ENCODE data around the gene LGALSL.
"Not testable (repeated sequence)": the region's sequence is repeated elsewhere in the genome, so short reads cannot be mapped to it uniquely, and the experiment has no call there.

LGALSL gene

DNA sequence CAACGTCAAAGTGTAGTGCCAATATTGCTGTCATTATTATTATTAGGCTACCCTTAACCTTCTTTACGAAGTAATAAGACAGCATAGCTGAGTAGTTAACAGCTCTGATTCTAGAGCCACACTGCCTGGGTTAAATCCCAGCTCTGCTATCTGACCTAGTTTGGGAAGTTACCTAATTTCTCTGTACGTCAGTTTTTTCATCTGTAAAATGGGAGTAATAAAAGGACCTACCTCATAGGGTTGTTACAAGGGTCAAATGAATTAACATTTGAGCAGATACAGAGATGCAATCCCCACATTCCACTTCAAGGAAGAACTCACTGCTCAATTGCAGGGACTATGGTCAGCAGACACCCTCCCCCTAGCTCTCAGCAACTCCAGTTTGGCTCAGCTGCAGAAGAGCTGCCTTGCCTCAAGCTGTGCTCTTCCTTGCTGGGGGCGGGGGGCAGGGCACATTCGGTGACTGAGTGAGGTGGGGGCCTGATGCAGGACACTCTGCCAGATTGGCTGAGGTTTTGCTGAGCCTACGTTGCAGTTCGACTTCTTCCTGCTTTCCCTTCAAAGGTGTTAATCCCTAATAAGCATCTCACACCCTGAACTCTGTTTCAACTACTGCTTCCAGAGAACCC lies 11.0 kb upstream of the LGALSL start:
- no peak for DNase-seq (ENCODE audit: low spot score)

DNA sequence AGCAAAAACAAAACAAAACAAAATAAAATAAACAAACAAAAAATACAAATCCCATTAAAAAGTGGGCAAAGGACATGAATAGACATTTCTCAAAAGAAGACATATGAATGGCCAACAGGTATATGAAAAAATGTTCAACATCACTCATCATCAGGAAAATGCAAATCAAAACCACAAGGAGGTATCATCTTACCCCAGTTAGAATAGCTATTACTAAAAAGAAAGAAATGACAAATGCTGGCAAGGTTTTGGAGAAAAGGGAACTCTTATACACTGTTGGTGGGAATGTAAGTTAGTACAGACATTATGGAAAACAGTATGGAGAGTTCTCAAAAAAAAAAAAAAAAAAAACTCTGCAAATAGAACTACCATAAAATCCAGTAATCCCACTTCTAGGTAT lies 8.0 kb upstream of the LGALSL start:
- not testable (repeated sequence) for DNase-seq (ENCODE audit: low spot score)

DNA sequence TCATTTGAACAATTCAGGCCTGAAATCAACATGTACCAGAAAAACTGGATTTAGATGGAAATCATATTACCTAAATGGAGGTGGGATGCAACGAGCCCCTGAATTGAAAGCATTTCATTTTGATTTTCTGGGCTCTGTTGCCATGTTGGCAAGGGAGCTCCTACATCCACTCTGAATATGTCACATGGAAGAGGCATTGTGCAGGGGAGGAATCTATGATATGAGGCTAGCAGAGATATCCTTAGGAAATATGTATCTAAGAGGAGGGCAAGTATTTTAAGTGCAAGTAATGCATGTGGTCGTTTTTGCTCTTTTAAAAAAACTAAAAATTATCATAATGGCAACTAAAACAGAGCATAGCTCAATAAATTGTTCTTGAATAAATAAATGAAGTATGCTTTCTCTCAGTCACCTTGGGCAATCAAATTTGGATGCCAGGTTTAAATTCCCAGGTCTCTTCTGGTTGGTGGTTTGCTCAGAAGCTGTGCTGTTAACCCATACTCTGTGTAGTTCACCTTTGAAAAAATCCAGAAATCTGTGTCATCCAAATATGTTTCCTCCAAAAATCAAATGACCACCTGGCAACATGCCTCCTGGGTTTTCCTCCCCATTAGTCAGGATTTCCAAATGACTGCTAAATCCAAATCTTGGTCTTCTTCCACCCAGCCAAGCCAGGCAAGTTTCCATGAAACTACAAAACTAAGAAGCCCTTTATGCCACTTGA lies 6.5 kb upstream of the LGALSL start:
- no peak for DNase-seq (ENCODE audit: low spot score)

DNA sequence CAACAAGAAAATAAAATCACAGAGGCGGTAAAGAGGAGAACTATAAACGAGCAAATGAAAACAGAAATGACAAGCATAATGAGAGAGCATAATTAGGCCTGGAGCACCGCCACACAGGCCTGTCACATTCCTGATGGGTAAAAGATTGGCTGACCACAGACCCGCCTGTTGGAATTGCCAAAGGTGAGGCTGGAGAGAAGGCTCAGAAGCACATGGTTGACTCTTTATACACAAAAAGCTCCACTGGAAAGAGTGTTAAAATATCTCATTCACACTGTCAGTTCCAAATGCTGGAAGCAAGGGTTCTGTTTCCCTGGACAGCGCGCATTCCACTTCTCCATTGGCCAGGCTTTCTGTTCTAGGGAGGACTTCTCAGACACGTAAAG lies 5.9 kb upstream of the LGALSL start:
- peak; percentile 54 for DNase-seq (ENCODE audit: low spot score)

DNA sequence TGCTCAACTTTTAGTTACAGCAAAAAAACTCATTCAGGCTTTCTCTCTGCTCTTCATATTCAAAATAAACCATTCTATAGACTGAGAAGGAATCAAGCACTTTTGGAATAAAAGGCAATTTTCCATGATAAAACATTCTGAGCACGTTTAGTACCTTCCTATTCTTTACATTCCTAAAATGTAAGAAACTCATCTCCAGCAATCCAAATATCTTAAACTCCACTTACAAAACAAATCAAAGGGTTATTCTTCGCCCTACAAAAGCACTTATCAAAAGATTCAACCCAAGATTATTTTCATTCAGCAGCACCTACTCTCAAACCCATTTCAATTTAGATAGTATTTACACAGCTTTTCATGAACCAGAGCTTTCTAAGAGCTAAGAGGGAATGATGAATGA lies 2.9 kb upstream of the LGALSL start:
- DNase-seq (ENCODE audit: low spot score): no peak

DNA sequence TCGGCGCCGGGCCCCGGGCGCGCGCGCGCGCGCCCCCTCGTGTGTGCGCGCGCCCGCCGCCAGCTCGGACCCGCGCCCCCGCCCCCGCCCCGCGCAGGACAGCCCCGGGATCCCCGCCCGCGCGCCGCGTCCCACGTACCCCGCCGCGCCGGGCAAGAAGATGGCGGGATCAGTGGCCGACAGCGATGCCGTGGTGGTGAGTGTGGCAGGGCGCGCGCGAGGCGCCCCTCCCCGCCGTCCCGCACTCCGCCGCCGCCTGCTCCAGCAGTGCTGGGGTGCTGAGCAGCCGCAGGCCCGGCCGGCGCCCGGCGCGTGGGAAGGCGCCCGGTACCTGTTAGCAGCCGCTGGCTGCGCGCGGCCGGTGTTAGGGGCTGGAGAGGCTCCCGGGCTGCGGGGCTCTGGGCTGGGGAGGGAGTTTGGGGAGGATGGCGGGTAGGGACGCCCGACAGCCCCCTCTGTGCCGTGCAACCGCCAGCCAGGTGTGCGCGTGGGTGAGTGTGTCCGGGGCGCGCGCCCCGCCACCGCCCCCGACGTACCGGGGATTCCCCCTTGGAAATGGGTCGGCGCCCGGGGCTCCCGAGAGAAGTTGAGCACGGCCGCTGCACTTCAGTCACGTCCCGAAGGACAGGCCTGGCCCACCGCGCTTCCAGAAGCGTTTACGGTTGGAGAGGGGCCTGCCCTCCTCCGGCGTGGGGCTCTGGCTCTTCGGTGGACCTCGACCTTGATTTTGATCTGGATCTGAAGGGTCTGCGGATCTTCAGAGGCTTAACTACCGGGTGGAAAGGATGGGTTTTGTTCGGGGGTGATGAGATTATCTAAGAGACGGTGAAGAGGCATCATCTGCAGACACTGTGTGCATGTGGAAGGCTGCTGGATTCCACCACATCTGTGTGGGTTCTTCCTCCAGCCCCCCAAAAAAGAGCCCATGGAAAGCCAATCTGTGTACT lies 697 bp downstream of the LGALSL start:
- DNase-seq (ENCODE audit: low spot score): peak; percentile 70

DNA sequence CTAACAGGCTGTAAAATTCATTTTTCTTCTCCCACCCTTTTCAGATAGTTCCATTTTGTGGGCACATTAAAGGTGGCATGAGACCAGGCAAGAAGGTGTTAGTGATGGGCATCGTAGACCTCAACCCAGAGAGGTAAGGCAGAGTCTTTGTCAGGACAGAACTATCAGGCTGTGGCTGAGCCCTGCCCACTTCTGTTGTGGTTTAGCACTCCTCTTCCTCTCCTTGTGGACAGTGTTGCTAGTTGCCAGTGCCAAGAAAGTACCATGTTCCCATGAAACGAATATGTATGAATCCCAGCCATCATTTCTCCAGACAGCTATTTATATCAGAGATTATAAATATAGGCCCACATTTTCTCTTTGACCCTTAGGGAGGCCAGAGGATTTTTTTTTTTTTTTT lies 1.6 kb downstream of the LGALSL start:
- peak; percentile 44 for DNase-seq (ENCODE audit: low spot score)

DNA sequence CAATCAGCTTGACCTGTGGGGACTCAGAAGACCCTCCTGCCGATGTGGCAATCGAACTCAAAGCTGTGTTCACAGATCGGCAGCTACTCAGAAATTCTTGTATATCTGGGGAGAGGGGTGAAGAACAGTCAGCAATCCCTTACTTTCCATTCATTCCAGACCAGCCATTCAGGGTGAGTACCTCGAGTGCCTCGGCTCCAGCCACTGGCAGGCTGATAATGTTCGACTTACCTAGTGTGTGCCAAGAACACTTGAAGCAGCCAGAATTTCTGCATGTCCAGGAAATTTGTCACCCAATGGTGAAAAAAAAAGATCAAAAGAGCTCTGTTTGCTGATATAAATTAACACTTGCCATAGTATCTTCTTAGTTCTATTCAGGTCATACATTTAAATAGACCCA lies 2.3 kb downstream of the LGALSL start:
- DNase-seq (ENCODE audit: low spot score): no peak

DNA sequence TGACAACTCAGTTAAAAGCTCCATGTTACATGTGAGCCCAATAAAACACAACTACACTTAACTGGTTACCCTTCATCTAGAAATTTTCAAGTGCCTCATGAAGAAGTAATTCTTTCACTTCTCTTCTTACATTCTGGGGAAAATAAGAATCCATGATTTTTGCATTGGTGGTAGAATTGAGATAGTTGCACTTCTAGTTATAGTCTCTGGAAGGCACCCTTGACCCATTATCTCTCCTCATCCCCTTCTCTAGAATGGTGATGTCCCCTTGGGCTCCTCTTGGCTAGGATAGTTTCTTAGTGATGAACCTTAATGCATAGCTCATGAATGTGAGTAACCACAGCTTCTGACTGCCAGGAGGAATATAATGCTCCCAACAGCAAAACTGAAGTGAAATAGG lies 3.6 kb downstream of the LGALSL start:
- no peak for DNase-seq (ENCODE audit: low spot score)

DNA sequence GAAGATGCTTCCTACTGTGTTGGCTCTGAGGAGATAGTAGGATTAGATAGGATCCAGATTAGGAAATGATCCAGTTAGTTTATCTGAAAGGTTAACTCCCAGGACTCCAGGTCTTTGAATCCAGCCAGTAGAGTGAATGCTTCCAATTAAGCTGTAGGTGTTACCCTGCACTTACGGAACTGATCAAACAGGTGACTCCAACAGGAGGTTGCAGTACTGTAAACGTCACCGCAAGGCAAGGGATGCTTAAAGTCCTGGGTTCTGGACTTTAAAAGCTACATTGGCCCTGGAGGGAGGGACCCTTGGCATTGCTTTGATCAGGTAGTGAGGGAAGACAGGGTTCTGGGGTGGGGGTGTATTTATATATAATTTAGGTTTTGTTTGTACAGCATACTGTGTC lies 5.6 kb downstream of the LGALSL start:
- no peak for DNase-seq (ENCODE audit: low spot score)

DNA sequence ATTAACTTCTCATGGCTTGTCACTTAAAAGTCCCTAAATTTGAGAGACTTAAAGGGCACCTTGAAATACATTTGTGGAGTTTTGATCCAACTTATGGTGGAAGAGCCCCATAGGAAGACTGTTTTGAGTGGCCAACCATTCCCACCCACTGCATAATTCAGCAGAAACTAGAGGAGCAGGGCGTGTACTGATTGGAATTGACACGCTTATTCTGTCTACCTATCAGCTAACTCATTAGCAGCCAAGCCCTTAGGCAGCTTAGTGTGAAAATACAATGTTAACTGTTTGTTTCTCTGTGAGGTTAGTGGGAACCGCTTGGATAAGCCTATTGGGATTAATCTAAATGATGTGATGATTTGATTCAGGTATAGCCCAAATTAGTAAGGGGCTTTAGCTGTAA lies 6.4 kb downstream of the LGALSL start:
- DNase-seq (ENCODE audit: low spot score): no peak

DNA sequence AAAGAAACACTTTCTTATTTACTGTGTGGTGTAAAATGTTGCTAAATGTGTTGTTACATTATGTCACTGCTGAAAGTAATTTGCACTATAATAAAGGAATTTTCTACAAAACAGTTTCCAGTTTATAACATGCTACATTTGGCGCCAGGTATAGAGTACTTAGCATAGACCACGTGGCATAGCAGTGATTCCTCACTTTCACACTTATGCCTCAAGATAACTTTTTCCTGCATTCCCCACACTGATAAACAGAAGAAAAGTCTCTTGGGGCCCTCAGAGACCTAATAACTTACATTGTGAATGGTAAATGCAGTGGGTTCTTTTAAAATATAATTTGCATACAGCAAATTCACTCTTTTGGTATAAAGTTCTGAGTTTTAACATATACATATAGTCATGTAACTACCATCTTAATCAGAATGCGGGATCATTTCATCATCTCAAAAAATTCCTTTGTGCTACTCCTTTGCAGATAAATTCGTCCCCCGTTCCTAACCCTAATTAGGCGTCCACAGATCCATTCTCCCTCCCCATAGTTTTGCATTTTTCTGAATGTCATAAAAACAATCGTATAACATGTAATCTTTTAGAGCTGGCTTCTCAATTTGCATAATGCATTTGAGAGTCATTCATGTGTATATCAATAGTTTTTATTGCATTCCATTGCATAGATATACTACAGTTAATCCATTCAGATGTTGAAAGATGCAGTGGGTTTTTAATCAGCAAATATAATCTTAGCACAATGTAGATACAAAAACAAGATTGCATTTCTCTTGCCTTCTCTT lies 7.5 kb downstream of the LGALSL start:
- no peak for DNase-seq (ENCODE audit: low spot score)

DNA sequence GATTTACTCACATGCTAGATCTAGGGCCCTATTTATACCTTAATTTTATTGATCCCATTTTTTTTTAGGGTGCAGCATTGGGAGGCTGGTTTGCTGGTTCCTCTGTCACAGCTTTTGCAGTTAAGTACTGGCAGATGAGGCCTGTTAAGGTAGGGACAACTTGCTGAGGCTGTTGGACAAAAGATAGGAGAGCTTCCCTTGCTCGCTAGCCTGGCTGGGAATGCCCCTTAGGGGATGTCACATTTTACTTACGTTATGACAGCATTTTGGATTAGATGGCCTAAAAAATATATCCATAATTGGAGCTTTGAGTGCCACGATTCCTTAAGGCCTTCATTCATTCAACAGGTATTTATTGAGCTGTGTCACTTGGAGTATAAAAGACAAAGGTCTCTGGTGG lies 8.2 kb downstream of the LGALSL start:
- no peak for DNase-seq (ENCODE audit: low spot score)

DNA sequence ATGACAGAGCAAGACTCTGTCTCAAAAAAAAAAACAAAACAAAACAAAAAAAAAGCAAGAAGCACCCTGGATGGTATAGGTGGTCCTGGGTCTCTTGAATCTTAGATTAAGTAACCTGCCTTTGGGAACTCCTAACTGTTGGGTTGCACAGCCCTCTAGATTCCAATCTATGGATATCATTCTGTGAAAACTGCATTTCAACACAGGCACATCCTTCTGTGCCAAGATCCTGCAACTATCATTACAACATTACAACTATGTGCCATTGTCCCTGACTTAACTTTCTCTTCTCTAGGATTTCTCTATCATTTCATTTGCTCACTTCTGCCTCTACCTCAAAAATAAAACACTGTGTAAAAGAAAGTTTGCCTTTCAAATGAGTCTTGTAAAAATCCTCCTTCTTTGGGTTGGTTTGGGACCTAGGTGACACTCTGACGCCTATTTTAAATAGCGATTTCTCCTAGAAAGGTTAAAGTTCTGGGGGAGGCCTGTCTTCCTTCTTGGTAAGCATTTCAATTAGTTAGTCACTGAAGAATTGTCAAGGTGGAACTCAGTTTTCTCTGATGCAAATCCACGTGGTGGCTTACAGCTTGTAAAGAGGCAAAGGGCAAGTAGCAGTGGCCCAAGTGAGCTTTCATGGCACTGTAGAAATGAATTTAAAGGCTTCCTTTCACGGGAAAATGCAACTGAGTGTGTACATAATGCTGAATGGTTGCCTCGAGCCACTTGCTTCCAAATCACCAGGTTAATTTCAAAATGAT lies 9.2 kb downstream of the LGALSL start:
- DNase-seq (ENCODE audit: low spot score): no peak

DNA sequence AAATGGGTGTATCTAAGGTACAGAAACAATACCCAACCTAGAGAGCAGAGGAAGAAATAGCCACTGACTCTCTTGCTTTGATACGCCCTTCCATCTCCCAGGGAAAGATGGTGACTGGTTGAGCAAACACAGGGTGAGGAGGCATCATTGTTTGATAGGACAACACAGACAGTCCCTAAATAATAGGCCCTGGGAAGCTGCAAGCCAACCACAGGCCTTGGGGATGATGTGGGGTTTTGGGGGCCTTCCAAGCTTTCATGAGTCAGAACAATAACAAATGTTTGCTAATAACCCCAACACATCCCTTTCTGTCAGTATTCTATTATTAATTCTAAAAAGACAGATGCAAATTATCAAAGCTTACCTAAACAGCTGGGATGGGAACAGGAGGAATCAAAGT lies 9.8 kb downstream of the LGALSL start:
- DNase-seq (ENCODE audit: low spot score): peak; percentile 50

DNA sequence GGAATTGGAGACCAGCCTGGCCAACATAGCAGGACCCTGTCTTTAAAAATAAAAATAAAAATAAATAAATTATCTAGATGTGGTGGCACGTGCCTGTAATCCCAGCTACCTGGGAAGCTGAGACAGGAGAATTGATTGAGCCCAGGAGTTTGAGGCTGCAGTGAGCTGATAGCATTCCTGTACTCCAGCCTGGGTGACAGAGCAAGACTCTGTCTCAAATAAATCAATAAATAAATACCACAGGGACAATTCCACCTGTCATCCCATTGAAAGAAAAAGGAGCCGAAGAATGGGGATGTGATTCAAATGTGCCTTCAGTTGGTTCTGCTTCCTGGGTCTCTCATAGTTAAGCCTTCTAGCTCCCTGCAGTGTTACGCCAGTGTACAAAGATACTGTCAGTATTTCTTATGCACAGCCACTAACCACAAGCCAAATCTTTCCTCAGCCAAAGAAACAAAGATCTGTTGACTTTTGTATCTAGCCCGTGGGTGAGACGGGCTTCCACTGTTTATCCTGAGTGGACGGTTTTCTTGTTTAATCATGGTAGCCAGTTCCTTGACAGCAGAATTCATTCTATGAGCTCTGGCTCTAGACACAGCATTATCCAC lies 12.6 kb downstream of the LGALSL start:
- DNase-seq (ENCODE audit: low spot score): no peak

DNA sequence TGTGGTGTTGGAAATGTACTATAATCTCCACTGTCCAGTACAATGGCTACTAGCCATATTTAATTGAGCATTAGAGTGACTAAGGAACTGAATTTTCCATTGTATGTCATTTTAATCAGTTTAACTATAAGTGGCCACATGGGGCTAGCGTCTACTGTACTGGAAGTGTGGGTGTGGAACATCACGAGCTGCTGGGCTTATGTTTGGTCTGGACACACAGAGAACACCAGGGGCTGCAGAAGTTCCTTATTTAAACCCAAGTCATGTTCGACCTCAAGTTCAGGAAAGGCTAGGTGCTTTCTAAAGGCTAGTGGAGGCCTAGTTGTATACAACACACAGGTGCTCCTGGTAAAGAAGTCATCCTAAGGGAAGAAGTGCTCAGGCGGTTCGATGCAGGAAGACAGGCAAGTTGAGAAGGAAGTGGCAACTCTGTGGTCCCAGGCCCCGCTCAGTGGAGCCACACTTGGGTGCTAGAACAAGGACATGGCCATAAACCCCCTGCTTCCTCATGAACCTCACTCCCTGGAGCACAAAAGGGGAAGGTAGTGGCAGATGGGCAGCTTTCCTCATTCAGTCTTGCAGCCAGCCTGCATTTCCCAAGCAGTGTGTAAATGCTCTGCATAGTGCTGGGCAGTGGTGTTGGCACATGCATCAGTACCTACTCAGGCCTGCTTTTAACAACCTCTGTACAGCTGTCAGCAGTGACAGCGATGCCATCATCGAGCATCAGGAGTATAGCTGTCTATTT lies 13.3 kb downstream of the LGALSL start:
- no peak for DNase-seq (ENCODE audit: low spot score)

DNA sequence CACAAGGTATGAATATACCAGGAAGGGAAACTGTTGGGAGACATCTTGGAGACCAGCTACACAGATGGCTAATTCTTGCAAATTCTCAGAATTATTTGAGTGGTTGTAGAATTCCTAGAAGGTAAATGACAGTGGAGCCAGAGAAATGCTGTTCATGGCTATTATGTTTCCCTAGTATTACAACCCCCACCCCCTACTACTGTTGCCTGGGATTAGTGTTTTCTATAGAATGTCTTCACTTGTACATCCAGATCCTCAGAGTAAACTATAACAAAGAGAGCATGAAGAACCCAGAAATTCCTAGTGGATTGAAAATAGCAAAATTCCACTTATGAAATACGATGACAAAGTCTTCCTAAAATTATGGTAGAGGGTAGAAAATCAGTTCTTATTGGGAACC lies 15.3 kb downstream of the LGALSL start:
- no peak for DNase-seq (ENCODE audit: low spot score)

DNA sequence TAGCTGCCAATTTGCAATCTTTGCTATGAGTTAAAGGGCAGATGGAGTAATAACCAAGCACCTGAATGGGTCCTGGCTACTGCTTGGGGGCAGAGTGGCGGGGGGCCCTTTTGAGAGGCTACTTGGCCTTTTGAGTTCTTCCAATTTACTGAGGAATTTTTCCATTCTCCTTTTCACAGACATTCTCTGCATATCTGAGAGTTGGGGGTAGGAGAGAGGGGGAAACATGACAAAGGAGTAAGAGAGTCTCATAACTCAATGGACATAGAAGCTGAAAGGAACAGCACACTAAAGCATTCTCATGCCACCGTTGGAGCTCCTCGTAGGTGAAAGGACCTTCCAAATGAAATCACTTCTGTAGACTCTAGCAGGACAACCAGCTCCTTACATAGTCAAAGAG lies 16.1 kb downstream of the LGALSL start:
- DNase-seq (ENCODE audit: low spot score): no peak

DNA sequence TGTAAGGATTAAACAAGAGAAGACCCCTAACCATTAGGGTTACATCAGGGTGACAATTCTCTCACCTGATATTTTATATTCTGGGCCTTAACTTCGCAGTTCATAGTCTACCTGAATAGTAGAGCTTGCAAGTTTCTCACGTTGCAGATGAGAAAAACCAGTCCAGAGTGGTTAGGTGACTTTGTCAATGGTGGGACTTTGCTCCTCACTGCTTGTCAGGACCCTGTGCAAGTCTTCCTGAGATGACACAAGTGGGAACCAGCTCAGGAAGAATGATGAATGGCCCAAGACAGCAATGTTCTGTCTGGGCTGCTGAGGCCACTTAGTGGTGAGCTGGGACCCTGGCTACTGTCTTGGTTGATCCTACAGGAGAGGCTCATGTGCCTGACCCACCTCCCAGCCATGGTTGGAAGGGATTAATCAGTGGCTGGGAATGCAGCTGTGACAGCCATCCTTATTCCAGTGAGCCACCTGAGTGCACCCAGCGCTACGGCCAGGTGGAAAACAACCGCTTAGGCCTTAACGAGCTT lies 16.9 kb downstream of the LGALSL start:
- DNase-seq (ENCODE audit: low spot score): no peak

Measured in SW480 (cell line).